WTC11 (cell line): ENCODE data around the gene WDR54.

Experiments used
- CTCF ChIP-seq: fragments of 200-600 bp; IDR thresholded peaks from 2 replicates; pipeline ENCODE4 v1.8.0; 2022; ENCODE audit warnings: antibody characterized with exemption
- ELF4 ChIP-seq: sonication (generic); formaldehyde crosslinking; IDR thresholded peaks from 2 replicates; pipeline ENCODE4 v1.8.1; 2022; ENCODE audit warnings: low read depth, mild to moderate bottlenecking, moderate library complexity, missing genetic modification reagents
- IRF1 ChIP-seq: sonication (generic); formaldehyde crosslinking; IDR thresholded peaks from 2 replicates; pipeline ENCODE4 v1.8.0; 2023; ENCODE audit warnings: missing genetic modification reagents
- IRF2 ChIP-seq: sonication (generic); formaldehyde crosslinking; IDR thresholded peaks from 2 replicates; pipeline ENCODE4 v1.8.0; 2022; ENCODE audit warnings: low read depth, missing genetic modification reagents, borderline replicate concordance
- MAX ChIP-seq: sonication (generic); formaldehyde crosslinking; IDR thresholded peaks from 2 replicates; pipeline ENCODE4 v1.8.0; 2022; ENCODE audit warnings: mild to moderate bottlenecking, missing genetic modification reagents
- MXD4 ChIP-seq: fragments of 250-450 bp; sonication (Bioruptor Pico); IDR thresholded peaks from 2 replicates; pipeline ENCODE4 v1.8.0; 2021; ENCODE audit warnings: mild to moderate bottlenecking, moderate library complexity, borderline replicate concordance
- NR2C2 ChIP-seq: sonication (generic); formaldehyde crosslinking; IDR thresholded peaks from 2 replicates; pipeline ENCODE4 v1.8.0; 2022; ENCODE audit warnings: mild to moderate bottlenecking, missing genetic modification reagents
- TEAD4 ChIP-seq: sonication (generic); formaldehyde crosslinking; IDR thresholded peaks from 2 replicates; pipeline ENCODE4 v1.8.0; 2022; ENCODE audit warnings: mild to moderate bottlenecking, missing genetic modification reagents
- USF1 ChIP-seq: sonication (generic); formaldehyde crosslinking; IDR thresholded peaks from 2 replicates; pipeline ENCODE4 v1.8.0; 2022; ENCODE audit warnings: mild to moderate bottlenecking, missing genetic modification reagents
- ZNF416 ChIP-seq: fragments of 250-450 bp; sonication (Bioruptor Pico); IDR thresholded peaks from 2 replicates; pipeline ENCODE4 v1.9.0; 2021; ENCODE audit warnings: mild to moderate bottlenecking, inconsistent platforms

DNA sequence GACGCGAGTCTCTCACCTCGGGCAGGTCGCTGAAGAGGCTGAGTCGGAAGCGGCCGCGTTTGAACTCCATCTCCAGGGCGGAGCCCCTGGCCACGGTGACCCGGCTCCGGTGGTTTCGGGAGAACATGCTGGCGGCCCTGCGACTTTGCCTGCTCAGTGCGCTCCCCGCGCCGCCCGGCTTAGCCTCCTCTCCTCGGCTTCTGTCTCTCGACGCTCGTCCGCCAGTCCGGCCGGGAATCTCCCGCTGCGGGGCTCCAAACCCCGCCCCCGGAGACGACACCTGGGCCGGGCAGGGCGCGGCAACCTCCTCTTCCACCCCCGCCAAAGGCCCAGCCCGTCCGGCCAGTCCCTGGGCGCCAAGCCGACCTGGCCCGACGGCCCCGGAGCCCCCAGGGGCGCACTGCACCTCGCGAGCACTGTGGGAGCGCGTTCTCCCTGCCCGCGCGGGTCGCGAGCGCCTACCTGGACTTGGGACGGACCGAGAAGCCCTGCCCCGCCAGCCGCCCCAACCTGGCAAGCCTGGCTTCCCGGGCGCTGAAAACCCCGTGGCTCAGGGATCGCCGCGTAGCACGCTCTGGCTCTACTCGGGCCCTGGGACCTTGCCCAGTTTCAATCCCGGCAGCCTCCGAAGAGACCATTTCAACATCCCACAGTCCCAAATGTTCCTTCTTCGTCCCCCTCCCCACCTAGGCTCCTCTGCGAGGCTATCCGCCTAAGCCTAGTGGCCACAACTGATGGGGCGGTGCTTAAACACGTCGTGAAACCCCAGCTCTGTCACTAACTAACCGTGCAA is 20.4 kb downstream of the WDR54 start, which contains the start of gene RTKN:
- TF ChIP-seq NR2C2 (no peak), IRF1 (CRISPR knock-in tag) (0 out of 2 replicates have a peak, but pooled peaks have one; percentile 47), CTCF (no peak), USF1 (CRISPR knock-in tag) (no peak), TEAD4 (no peak), MXD4 (CRISPR knock-in tag) (no peak), ELF4 (no peak), IRF2 (CRISPR knock-in tag) (no peak), ZNF416 (0 out of 2 replicates have a peak, but pooled peaks have one; percentile 22), MAX (peak; percentile 71)
